ENCODE measurements around the gene RPP14.
A peak's percentile ranks its signal among the peaks of the same experiment; 100 is the strongest.
"Not testable (repeated sequence)": the region's sequence is repeated elsewhere in the genome, so short reads cannot be mapped to it uniquely, and the experiment has no call there.

Gene RPP14

DNA sequence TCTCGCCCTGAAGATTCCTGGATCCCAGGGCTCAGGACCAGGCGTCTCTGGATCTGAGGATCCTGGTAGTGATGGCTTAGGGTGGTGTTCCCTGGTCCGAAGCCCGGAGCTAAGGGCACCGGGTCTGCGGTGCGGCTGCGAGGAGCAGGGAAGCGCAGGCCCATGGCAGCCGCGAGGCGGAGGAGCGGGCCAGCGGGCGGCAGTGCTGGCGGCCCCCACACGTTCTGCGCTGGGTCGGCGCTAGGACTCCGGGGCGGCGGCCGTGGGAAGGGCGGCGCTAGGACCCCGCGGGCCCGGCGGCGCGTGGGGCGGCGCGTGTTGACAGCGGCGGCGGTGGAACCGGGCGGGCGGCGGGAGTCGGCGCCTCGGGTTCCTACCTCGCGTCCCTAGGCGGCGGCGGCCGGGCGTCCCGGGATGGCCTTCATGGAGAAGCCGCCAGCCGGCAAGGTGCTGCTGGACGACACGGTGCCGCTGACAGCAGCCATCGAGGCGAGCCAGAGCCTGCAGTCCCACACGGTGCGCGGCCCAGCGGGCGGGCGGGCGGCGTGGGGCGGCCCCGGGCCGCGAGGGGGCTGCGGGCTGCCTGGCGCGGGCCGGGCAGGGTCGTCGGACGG is 26.6 kb downstream of the RPP14 start, which contains the start of gene PXK:
Gene PXK (plus strand): TSS at position 318 of the 614 bp plus-strand sequence. CDS start 97 bp downstream, at position 415.
- peak; percentile 67 for DNase-seq (ENCODE audit: low read depth)

GRCh38 chr3:58333206-58334012 is 27.4 kb downstream of the RPP14 start:
- peak; percentile 3 for DNase-seq (ENCODE audit: low read depth)

- DNase-seq (ENCODE audit: low read depth), result no peak
Measured at GRCh38 chr3:58334013-58334321, 27.9 kb downstream of the RPP14 start.

DNA sequence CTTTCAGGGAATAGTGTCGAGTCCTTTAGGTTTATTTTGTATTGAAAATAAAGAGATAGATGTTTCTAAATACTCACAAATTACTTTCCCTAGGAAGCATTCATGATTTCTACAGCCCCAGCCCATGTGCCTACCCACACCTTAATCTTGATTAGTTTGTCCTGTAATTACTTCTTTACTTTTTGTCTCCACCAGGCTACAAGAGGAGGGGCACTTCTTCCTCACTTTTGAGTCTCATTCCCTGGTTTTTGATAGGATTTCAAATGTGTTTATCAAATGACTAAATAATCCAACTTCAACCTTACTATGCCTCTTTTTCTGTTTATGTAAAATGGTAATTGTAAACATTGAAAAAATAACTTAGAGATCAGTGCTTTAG is 28.4 kb downstream of the RPP14 start:
- DNase-seq (ENCODE audit: low read depth), result no peak

- DNase-seq (ENCODE audit: low read depth), result no peak
Measured at GRCh38 chr3:58335652-58335947, 29.6 kb downstream of the RPP14 start.

DNA sequence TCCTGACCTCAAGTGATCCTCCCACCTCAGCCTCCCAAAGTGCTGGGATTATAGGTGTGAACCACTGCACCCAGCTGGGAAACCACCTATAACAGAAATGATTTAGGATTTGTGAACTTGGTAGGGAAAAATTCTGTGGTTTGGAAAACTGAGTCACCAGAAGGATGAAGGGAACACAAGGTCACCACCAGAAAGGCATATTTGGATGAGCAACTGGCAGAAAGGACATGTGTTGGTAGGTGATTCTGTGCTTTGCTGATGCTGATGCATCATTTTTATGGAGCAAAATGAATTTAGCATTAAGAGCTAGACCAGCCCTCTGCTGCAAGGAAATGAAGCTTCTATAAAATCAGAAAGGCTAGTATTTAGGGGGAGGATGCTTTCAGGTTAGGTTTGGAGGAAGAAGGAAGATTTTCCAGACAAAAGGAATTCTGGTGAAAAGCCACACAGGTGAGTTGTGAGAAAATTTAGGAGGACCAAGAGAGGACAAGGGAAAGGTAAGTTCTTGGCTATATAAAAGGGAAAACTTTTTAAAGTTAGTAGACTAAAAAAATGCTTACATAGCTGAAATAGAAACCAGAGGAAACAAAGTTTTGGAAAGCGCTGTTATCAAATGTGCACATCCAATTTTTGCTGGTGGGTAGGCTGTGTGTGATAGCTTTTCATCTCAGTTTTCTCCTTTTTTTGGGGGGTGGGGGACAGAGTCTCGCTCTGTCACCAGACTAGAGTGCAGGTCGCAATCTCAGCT is 30.3 kb downstream of the RPP14 start:
- no peak for DNase-seq (ENCODE audit: low read depth)

DNA sequence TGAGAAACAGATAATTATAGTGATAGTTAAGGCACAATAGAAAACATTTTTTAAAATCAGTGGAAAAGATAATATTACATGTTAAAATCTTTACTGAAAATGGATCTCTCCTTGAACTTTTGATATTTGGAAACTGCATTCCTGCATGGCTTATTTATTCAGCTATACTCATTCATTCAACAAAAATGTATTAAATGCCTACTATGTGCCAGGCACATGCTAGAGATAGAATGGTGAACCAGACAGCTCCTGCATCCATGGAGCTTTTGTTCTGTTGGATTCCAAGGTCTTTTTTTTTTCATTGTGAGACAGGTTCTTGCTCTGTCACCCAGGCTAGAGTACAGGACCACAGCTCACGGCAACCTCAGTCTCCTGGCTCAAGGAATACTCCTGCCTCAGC is 31.1 kb downstream of the RPP14 start:
- DNase-seq (ENCODE audit: low read depth), result no peak

GRCh38 chr3:58339146-58339545 is 33.1 kb downstream of the RPP14 start:
- not testable (repeated sequence) for DNase-seq (ENCODE audit: low read depth)

GRCh38 chr3:58340594-58341244 is 34.7 kb downstream of the RPP14 start:
- no peak for DNase-seq (ENCODE audit: low read depth)

- DNase-seq (ENCODE audit: low read depth), result no peak
Measured at GRCh38 chr3:58341376-58341775, 35.3 kb downstream of the RPP14 start.

GRCh38 chr3:58342676-58343075 is 36.6 kb downstream of the RPP14 start:
- DNase-seq (ENCODE audit: low read depth), result no peak

- DNase-seq (ENCODE audit: low read depth), result no peak
Measured at GRCh38 chr3:58345457-58345856, 39.4 kb downstream of the RPP14 start.

GRCh38 chr3:58346368-58346767 is 40.3 kb downstream of the RPP14 start:
- DNase-seq (ENCODE audit: low read depth), result no peak

- DNase-seq (ENCODE audit: low read depth), result no peak
Measured at GRCh38 chr3:58347984-58348383, 41.9 kb downstream of the RPP14 start.

GRCh38 chr3:58349792-58350626 is 44.0 kb downstream of the RPP14 start:
- DNase-seq (ENCODE audit: low read depth), result no peak

GRCh38 chr3:58350627-58351013 is 44.6 kb downstream of the RPP14 start:
- DNase-seq (ENCODE audit: low read depth), result no peak

DNA sequence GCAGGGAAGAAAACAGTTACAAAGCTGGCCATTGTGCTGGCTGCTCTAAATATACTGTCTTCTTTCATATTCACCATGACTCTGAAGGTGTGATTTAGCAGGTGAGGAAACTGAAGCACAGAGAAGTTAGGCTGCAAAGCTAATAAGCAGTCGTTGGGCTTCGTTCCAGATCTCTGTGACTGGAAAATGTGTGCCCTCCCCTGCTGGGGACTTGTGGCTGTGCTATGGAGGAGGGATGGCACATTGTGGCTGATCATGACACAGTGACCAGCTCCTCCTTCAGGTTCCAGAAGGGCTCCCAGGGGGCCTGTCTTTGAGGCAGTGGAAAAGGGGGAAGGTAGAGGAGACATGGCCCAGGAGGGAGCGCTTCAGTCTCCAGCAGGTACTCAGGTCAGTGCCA is 45.9 kb downstream of the RPP14 start:
- no peak for DNase-seq (ENCODE audit: low read depth)

DNA sequence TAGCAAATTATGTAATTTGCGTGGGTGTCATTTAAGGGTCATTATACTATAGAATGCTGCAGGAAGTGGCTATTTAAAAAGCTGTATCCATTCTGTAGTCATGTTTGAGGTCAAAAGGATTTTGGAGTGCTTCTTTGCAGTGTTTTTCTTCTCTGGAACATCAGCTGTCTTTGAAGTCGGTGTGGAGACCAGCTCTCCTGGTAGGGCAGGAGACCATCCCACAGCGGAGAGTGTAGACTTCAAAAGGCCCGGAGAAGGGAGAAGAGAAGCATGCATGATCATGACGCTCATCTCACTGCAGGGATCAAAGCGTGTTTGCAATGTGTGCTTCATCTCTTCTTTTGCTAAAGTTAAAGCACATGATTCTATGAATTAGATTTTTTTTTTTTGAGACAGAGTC is 46.6 kb downstream of the RPP14 start:
- no peak for DNase-seq (ENCODE audit: low read depth)

- no peak for DNase-seq (ENCODE audit: low read depth)
Measured at GRCh38 chr3:58353722-58354553, 47.9 kb downstream of the RPP14 start.

GRCh38 chr3:58355179-58355578 is 49.1 kb downstream of the RPP14 start:
- no peak for DNase-seq (ENCODE audit: low read depth)

- no peak for DNase-seq (ENCODE audit: low read depth)
Measured at GRCh38 chr3:58356054-58356453, 50.0 kb downstream of the RPP14 start.

Data from activated T-cell treated with anti-CD3 and anti-CD28 coated beads for 1 hour (primary cell).